B cell (primary cell): ENCODE results near the gene AFG1L. TPM values are rescaled to one million over a fixed set of nuclear protein-coding genes. Genes with fewer than 3 reads are reported as not detected.

ENCODE experiments used
- ATAC-seq: fragments of 200-7000 bp; cut with Tn5 transposase; one replicate; pipeline ENCODE4 v1.10.0; 2021; ENCODE audit warnings: low read depth, mild to moderate bottlenecking, moderate number of reproducible peaks, moderate library complexity
- CTCF ChIA-PET: fragments of 350-600 bp; sonication (Branson Sonifier 250); formaldehyde crosslinking; loops from one replicate; lab custom pipeline; 2021; ENCODE audit warnings: antibody characterized with exemption, inconsistent platforms; lab: Charles Lee
- POLR2A ChIA-PET: fragments of 350-600 bp; sonication (Branson Sonifier 250); formaldehyde crosslinking; loops from one replicate; lab custom pipeline; 2021; ENCODE audit warnings: antibody characterized with exemption; lab: Charles Lee
- DNase-seq: peaks from one replicate; pipeline ENCODE4 v3.0.0; 2013
- H2AFZ ChIP-seq: 2 replicates; pipeline ENCODE4 v1.6.1; 2012; ENCODE audit warnings: mild to moderate bottlenecking, low read depth, low read length; ENCODE audit not compliant: insufficient read depth, poor library complexity, severe bottlenecking
- H3K27ac ChIP-seq, 2 donors: 1 replicate in 1 of 2; 2 replicates in 1 of 2; pipeline ENCODE4 v1.5.1; 2012 to 2013; ENCODE audit warnings: low read length in 2 of 2, mild to moderate bottlenecking in 2 of 2, moderate library complexity in 1 of 2
- H3K27me3 ChIP-seq, 4 experiments: fragments of 200-600 bp in 1 of 4; sonication (generic) in 1 of 4; replicated peaks in 1 of 4; 1 replicate in 2 of 4; 2 replicates in 2 of 4; pipeline versions ENCODE4 v1.6.1 to v1.7.0; 2013 to 2016; ENCODE audit warnings: low read length in 3 of 4, mild to moderate bottlenecking in 2 of 4, mixed read lengths in 1 of 4, moderate library complexity in 1 of 4; ENCODE audit not compliant: insufficient read depth in 4 of 4, control insufficient read depth in 3 of 4; ENCODE audit errors: control extremely low read depth in 1 of 4
- H3K36me3 ChIP-seq, 2 experiments: replicated peaks in 1 of 2; 1 replicate in 1 of 2; 2 replicates in 1 of 2; pipeline versions ENCODE4 v1.6.1 to v1.7.1; 2013; ENCODE audit warnings: low read length in 1 of 2; ENCODE audit not compliant: insufficient read depth in 2 of 2, control insufficient read depth in 1 of 2; ENCODE audit errors: control extremely low read depth in 1 of 2, extremely low read depth in 1 of 2
- H3K4me1 ChIP-seq, 2 donors: fragments of 200-600 bp in 1 of 2; sonication (generic) in 1 of 2; 1 replicate in 1 of 2; 2 replicates in 1 of 2; pipeline versions ENCODE4 v1.5.1 to v1.6.1; 2013 to 2017; ENCODE audit warnings: low read length in 2 of 2; ENCODE audit not compliant: control insufficient read depth in 2 of 2, insufficient read depth in 2 of 2
- H3K4me2 ChIP-seq: replicated peaks from 2 replicates; pipeline ENCODE3; 2012; ENCODE audit warnings: mild to moderate bottlenecking, low read depth, low read length; ENCODE audit not compliant: poor library complexity, severe bottlenecking
- H3K4me3 ChIP-seq, 5 experiments: fragments of 200-600 bp in 1 of 5; sonication (generic) in 1 of 5; 1 replicate in 3 of 5; 2 replicates in 2 of 5; pipeline versions ENCODE4 v1.5.1 to v1.7.0; 2011 to 2016; ENCODE audit warnings: low read length in 4 of 5, mild to moderate bottlenecking in 4 of 5, low read depth in 2 of 5, control low read depth in 1 of 5, moderate library complexity in 1 of 5; ENCODE audit not compliant: insufficient read depth in 1 of 5; ENCODE audit errors: control extremely low read depth in 1 of 5, extremely low read depth in 1 of 5
- H3K79me2 ChIP-seq: fragments of 200-600 bp; sonication (generic); one replicate; pipeline ENCODE4 v1.6.0; 2016; ENCODE audit warnings: low read length; ENCODE audit not compliant: control insufficient read depth, insufficient read depth
- H3K9ac ChIP-seq: fragments of 200-600 bp; sonication (generic); 2 replicates; pipeline ENCODE4 v1.6.1; 2017; ENCODE audit warnings: mild to moderate bottlenecking, low read length, moderate library complexity
- H3K9me3 ChIP-seq, 3 donors: one replicate each; pipeline versions ENCODE4 v1.6.1 to v1.7.1; 2013; ENCODE audit warnings: low read length in 2 of 3; ENCODE audit not compliant: control insufficient read depth in 2 of 3, insufficient read depth in 1 of 3; ENCODE audit errors: control extremely low read depth in 1 of 3
- H4K20me1 ChIP-seq: 2 replicates; pipeline ENCODE4 v1.6.0; 2012; ENCODE audit warnings: mild to moderate bottlenecking, low read length; ENCODE audit not compliant: insufficient read depth, control insufficient read depth, poor library complexity, severe bottlenecking
- H3K27ac Mint-ChIP-seq: one replicate; pipeline ENCODE4 v1.8.0; 2021; ENCODE audit warnings: mixed read lengths
- H3K27me3 Mint-ChIP-seq: one replicate; pipeline ENCODE4 v1.8.0; 2021; ENCODE audit warnings: mixed read lengths
- H3K4me1 Mint-ChIP-seq: one replicate; pipeline ENCODE4 v1.8.0; 2021; ENCODE audit warnings: mixed read lengths
- H3K4me3 Mint-ChIP-seq: one replicate; pipeline ENCODE4 v1.8.0; 2021; ENCODE audit warnings: mixed read lengths
- H3K9me3 Mint-ChIP-seq: one replicate; pipeline ENCODE4 v1.8.0; 2022; ENCODE audit warnings: mixed read lengths; ENCODE audit not compliant: insufficient read depth
- EZH2 ChIP-seq: IDR thresholded peaks from 2 replicates; pipeline ENCODE4 v1.6.1; 2012; ENCODE audit warnings: borderline replicate concordance, low read depth, mild to moderate bottlenecking, moderate library complexity, low read length; ENCODE audit not compliant: insufficient read depth, poor library complexity, severe bottlenecking
- WGBS: methylation state at CpG from one replicate; pipeline ENCODE4 v1.1.5; 2013; ENCODE audit warnings: missing lambda C conversion rate; ENCODE audit not compliant: insufficient coverage; 5-methylcytosine and 5-hydroxymethylcytosine counted together
- intact Hi-C: fragments of 100-400 bp; cut with micrococcal nuclease; formaldehyde crosslinking; loops from one replicate; pipeline ENCODE4 v1.10.0; 2022
- polyA plus RNA-seq: library from polyadenylated mRNA; depleted of rRNA; stranded (reverse); fragments of >200 nt; gene quantifications from 2 replicates; pipeline ENCODE4 v1.2.3, GENCODE V29; 2012
- total RNA-seq, 2 donors: library from RNA; stranded (reverse); fragments of 120-200 nt in 1 of 2; gene quantifications; 1 replicate in 1 of 2; 2 replicates in 1 of 2; pipeline versions ENCODE4 v1.2.3 to v1.2.4, GENCODE V29; 2013 to 2022
- TF ChIP-seq, protein P1 (sequence below): fragments of 200-600 bp; IDR thresholded peaks from one replicate; pipeline ENCODE4 v1.8.0; 2022; ENCODE audit warnings: antibody characterized with exemption, mild to moderate bottlenecking

The AFG1L gene
- total and polyA plus RNA-seq, 2 donors (not counting 1 experiment from before 2014, with no cell fraction given): 1.8 to 14.2 TPM

DNA sequence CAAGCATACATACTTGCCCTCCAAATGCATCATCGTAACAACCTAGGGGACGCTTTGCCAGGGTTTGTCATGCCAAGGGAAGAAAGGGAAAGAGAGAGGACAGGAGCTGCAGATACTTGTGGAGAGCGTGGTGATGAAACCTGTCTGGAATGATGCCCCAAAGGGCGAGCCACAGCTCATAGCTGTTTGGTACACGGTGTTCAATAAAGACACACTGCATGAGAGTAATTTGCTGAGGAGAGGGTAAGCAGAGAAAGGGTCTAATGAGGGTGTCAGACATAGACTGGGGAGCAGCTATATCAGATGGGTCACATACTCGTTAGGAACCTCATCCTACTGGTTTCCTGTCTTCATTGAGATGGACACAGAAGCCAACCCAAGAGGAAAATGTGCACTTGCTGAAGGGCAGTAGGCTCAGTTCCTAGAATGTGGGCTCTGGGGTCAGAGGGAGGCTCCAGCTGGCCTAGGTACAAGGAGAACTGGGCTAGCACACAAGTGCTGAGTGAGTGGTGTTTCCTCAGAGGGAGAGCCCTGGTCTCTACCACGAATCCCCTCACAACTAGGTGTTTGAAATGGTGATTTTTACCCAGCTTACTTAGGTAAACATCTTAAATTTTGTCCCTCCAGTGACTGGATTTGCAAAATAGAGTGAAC, 260.7 kb downstream of the AFG1L start:
- no peaks in the 10 kb centered on the region for H3K9me3 Mint-ChIP-seq
- ATAC-seq: no peak
- 89% methylated on average over 4 of the region's 7 CpGs for WGBS

More for the DNA sequence above, 260.7 kb downstream of the AFG1L start:
- Histone ChIP-seq H3K4me1 (peaks cover 6 to 7% of the 10 kb centered on the region in 2 donors), H3K4me2 (no peak overlapping the region), H3K27me3 (peaks cover 0 to 6% (median 0%) of the 10 kb centered on the region in 4 experiments), H3K9ac (no peak overlapping the region), H3K9me3 (no peaks in the 10 kb centered on the region), H3K36me3 (no peaks in the 10 kb centered on the region), H3K4me3 (no peak overlapping the region), H4K20me1 (no peaks in the 10 kb centered on the region), H3K27ac (no peak overlapping the region), H3K79me2 (no peaks in the 10 kb centered on the region), H2AFZ (no peak overlapping the region)
- H3K4me3 Mint-ChIP-seq: no peak overlapping the region
- peaks cover 5% of the 10 kb centered on the region for H3K27me3 Mint-ChIP-seq
- TF ChIP-seq, protein P1, sequence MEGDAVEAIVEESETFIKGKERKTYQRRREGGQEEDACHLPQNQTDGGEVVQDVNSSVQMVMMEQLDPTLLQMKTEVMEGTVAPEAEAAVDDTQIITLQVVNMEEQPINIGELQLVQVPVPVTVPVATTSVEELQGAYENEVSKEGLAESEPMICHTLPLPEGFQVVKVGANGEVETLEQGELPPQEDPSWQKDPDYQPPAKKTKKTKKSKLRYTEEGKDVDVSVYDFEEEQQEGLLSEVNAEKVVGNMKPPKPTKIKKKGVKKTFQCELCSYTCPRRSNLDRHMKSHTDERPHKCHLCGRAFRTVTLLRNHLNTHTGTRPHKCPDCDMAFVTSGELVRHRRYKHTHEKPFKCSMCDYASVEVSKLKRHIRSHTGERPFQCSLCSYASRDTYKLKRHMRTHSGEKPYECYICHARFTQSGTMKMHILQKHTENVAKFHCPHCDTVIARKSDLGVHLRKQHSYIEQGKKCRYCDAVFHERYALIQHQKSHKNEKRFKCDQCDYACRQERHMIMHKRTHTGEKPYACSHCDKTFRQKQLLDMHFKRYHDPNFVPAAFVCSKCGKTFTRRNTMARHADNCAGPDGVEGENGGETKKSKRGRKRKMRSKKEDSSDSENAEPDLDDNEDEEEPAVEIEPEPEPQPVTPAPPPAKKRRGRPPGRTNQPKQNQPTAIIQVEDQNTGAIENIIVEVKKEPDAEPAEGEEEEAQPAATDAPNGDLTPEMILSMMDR: no peak
- TF ChIP-seq EZH2: no peak
- H3K4me1 Mint-ChIP-seq: peaks cover 3% of the 10 kb centered on the region
- no peak for DNase-seq
- intact Hi-C loops: loop anchor here (2.0 to 5.0 kb wide), 2 partner anchors 13 to 347 kb away; no protein-coding TSS in a partner anchor
- no peak overlapping the region for H3K27ac Mint-ChIP-seq
- CTCF ChIA-PET: interaction anchor here (0.7 to 2.7 kb wide), 4 partner anchors 12 to 295 kb away, joined by 3 to 15 read pairs (median 3); partner anchors contain the start of gene SNX3
- POLR2A ChIA-PET: interaction anchor here (1.0 kb wide), 1 partner anchor 11 kb away, joined by 4 read pairs; no protein-coding TSS in a partner anchor
